HG03460 (cell line): ENCODE measurements around the gene DHDDS.

Source experiments
- ATAC-seq: cut with Tn5 transposase; IDR thresholded peaks from one replicate; pipeline ENCODE4 v1.9.1; 2021; ENCODE audit not compliant: unreplicated experiment

The DHDDS gene

GRCh38 chr1:26417111-26417759 is 14.9 kb upstream of the DHDDS start:
- ATAC-seq = peak; percentile 61

GRCh38 chr1:26418865-26419349 is 13.2 kb upstream of the DHDDS start:
- no peak for ATAC-seq

GRCh38 chr1:26419494-26419893 is 12.6 kb upstream of the DHDDS start:
- ATAC-seq = no peak

- no peak for ATAC-seq
Measured at GRCh38 chr1:26429721-26430120, 2.4 kb upstream of the DHDDS start.

GRCh38 chr1:26432793-26433192 is 672 bp downstream of the DHDDS start:
- no peak for ATAC-seq

GRCh38 chr1:26434161-26434752 is 2.1 kb downstream of the DHDDS start:
- no peak for ATAC-seq

- ATAC-seq = no peak
Measured at GRCh38 chr1:26438041-26438440, 5.9 kb downstream of the DHDDS start.

- ATAC-seq = no peak
Measured at GRCh38 chr1:26440259-26440658, 8.1 kb downstream of the DHDDS start.

GRCh38 chr1:26449868-26450267 is 17.7 kb downstream of the DHDDS start:
- ATAC-seq = no peak

GRCh38 chr1:26450908-26451307 is 18.8 kb downstream of the DHDDS start:
- ATAC-seq = no peak

GRCh38 chr1:26452459-26453183 is 20.5 kb downstream of the DHDDS start:
- no peak for ATAC-seq

- ATAC-seq = no peak
Measured at GRCh38 chr1:26459148-26459547, 27.0 kb downstream of the DHDDS start.

GRCh38 chr1:26459573-26460031 is 27.5 kb downstream of the DHDDS start:
- no peak for ATAC-seq

- ATAC-seq = no peak
Measured at GRCh38 chr1:26468911-26469310, 36.8 kb downstream of the DHDDS start.

GRCh38 chr1:26469558-26469957 is 37.4 kb downstream of the DHDDS start:
- no peak for ATAC-seq

- ATAC-seq = no peak
Measured at GRCh38 chr1:26470878-26471497, 38.9 kb downstream of the DHDDS start.

- peak; percentile 4 for ATAC-seq
Measured at GRCh38 chr1:26471498-26472319, 39.6 kb downstream of the DHDDS start.

- ATAC-seq = peak; percentile 53
Measured at GRCh38 chr1:26472320-26472900, 40.3 kb downstream of the DHDDS start, which contains the start of gene HMGN2. Gene HMGN2 (plus strand): TSS chr1:26472440. CDS start chr1:26472613, 173 bp downstream.

GRCh38 chr1:26472901-26473845 is 41.1 kb downstream of the DHDDS start:
- peak; percentile 70 for ATAC-seq
